Activated T-helper 1 cell treated with anti-CD3 and anti-CD28 coated beads, Interleukin-12 subunit alpha, Interleukin-12 subunit beta, Interleukin-2, Interleukin-4 antibody, amounts not matched to agents 30 ng/mL and 10 ng/mL and 1 ng/mL, durations not matched to agents 14 hours and 24 hours and 36 hours (primary cell): ENCODE data around the gene DMWD. TPM values are rescaled to one million over a fixed set of nuclear protein-coding genes. Genes with fewer than 3 reads are reported as not detected.

Source experiments
- DNase-seq: peaks from one replicate; pipeline ENCODE4 v3.0.0; 2021; ENCODE audit warnings: low spot score
- H3K27ac Mint-ChIP-seq: one replicate; pipeline ENCODE4 v1.8.0; 2021; ENCODE audit warnings: mild to moderate bottlenecking, mixed read lengths
- H3K27me3 Mint-ChIP-seq: one replicate; pipeline ENCODE4 v1.8.0; 2022; ENCODE audit warnings: mild to moderate bottlenecking, moderate library complexity, mixed read lengths; ENCODE audit not compliant: insufficient read depth
- H3K36me3 Mint-ChIP-seq: one replicate; pipeline ENCODE4 v1.8.0; 2021; ENCODE audit warnings: low read depth, mixed read lengths
- H3K4me1 Mint-ChIP-seq: one replicate; pipeline ENCODE4 v1.8.0; 2021; ENCODE audit warnings: low read depth, mixed read lengths
- H3K4me3 Mint-ChIP-seq: one replicate; pipeline ENCODE4 v1.8.0; 2021; ENCODE audit warnings: mild to moderate bottlenecking, moderate library complexity, mixed read lengths
- H3K9me3 Mint-ChIP-seq: one replicate; pipeline ENCODE4 v1.8.0; 2021; ENCODE audit warnings: mixed read lengths
- intact Hi-C: fragments of 100-400 bp; cut with micrococcal nuclease; formaldehyde crosslinking; loops from one replicate; pipeline ENCODE4 v1.15.1; 2024
- total RNA-seq: library from RNA; stranded (reverse); gene quantifications from 2 replicates; pipeline ENCODE4 v1.2.3, GENCODE V29; 2022

DMWD gene
- total RNA-seq, 1 donor from 2014 or later: 50.0 TPM

DNA sequence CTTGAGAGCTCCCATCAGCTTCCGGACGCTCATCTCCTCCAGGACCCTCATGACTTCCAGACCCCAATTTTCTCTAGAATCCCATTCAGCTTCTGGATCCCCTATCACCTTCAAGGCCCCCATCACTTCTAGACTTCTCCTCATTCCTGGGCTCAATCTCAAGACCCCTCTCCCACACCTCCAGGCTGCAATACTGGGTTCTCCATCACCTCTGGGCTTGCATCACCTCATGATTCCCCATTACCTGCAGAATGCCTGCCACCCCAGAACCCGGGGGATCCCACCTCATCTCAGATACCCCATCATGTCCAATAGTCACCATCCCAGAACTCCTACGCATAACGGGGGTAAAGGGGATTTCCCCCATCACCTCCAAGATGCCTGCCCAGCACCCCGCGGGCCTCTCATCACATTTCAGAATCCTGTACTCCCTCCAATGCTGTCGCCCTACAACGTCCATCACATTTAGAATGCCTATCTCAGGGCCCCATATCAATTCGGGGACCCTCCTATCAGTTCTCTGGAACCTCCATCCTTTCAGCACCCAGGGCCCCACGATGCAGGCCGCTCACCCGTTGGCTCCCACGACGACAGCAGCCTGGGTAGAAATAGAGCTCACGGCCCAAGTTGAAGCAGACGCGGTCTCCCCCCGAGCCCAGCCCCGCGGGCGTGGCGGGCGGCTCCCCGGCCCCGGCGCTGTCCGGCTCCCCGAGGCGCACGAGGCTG lies 738 bp downstream of the DMWD start:
- intact Hi-C loops: loop anchor here (1.0 to 10.0 kb wide), 5 partner anchors 61 to 791 kb away; partner anchors contain the start of genes CCDC61, FBXO46, QPCTL and RELB
- H3K9me3 Mint-ChIP-seq: no peaks in the 10 kb centered on the region
- peak overlapping the region; percentile 84 for H3K27ac Mint-ChIP-seq
- H3K27me3 Mint-ChIP-seq: peaks cover 52% of the 10 kb centered on the region
- peak overlapping the region; percentile 89 for H3K4me3 Mint-ChIP-seq
- peaks cover 30% of the 10 kb centered on the region for H3K4me1 Mint-ChIP-seq
- DNase-seq: no peak
- peaks cover 26% of the 10 kb centered on the region for H3K36me3 Mint-ChIP-seq

DNA sequence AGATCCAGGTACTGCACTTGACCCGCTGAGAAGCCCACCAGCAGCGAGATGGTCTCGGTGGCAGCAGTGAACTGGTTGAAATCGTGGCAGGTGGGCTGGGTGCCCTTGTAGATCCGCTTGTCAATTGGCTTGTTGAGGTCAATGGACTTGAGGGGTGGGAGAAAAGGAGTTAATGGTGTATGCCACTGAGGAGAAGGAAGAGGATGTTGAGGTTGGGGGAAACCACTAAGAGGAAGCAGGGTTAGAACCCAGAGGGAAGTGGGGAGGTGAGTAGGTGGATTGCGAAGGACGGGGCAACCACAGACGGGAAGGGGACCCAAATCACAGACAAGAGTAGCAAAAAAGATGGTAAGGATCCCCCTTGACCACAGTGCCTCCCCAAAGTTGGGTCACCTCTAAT lies 1.7 kb downstream of the DMWD start:
- Mint-ChIP-seq H3K36me3 (peaks cover 30% of the 10 kb centered on the region), H3K27me3 (peaks cover 45% of the 10 kb centered on the region), H3K4me1 (peaks cover 30% of the 10 kb centered on the region), H3K27ac (peak overlapping the region; percentile 61), H3K4me3 (peak overlapping the region; percentile 89), H3K9me3 (no peaks in the 10 kb centered on the region)
- intact Hi-C loops: loop anchor here (10.0 kb wide), 1 partner anchor 474 kb away; no protein-coding TSS in a partner anchor
- peak; percentile 52 for DNase-seq

DNA sequence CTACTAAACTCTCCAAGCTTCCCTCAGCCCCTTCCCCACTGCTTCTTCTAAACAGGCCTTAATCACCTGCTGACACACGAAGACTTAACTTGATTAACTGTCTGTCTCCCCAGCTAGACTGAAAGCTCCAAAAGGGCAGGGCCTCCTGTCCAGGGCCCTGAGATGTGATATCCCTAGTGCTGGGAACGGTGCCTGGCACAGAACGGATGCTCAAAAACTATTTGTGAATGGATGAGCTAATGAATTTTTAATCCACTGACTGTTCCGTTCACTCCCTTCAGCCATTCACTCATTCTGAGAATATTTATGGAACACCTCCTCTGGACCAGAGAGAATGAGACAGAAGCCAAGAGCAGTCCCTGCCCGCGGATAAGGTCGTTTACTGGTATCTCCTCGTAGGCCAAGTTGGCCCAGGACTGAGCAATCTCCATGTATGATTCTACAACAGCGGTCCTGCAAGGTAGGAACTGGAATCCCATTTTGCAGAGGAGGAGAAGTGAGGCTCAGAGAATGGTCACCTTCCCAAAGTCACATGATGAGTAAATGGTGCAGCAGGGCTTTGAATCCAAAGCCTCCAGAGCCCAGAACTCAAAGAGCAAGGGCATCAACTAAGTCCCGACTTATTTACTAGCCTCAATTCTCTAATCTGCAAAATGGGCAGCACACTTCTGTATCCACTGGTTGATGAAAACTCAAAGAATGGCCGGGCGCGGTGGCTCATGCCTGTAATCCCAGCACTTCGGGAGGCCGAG lies 3.4 kb downstream of the DMWD start:
- Mint-ChIP-seq H3K27me3 (peaks cover 35% of the 10 kb centered on the region), H3K9me3 (no peaks in the 10 kb centered on the region), H3K27ac (no peak overlapping the region), H3K4me3 (no peak overlapping the region), H3K36me3 (peaks cover 32% of the 10 kb centered on the region), H3K4me1 (peaks cover 30% of the 10 kb centered on the region)
- intact Hi-C loops: no loop called here
- no peak for DNase-seq

DNA sequence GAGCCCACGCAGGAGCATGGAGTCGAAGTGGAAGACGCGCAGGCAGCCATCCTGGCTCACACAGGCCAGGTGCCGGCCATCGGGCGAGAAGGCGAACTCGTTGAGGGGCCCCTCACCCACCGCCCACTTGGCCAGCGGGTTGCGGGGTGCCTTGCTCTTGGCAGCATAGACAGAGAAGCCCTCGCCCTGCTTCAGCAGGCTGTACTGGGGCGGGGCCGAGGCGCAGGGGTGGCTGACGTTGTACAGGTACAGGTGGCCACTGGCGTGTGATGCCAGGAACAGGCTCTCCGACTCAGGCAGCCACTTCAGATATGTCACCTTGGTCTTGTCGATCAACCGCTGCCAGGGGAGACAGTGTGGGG lies 6.1 kb downstream of the DMWD start:
- intact Hi-C loops: no loop called here
- H3K27me3 Mint-ChIP-seq: peaks cover 22% of the 10 kb centered on the region

DNA sequence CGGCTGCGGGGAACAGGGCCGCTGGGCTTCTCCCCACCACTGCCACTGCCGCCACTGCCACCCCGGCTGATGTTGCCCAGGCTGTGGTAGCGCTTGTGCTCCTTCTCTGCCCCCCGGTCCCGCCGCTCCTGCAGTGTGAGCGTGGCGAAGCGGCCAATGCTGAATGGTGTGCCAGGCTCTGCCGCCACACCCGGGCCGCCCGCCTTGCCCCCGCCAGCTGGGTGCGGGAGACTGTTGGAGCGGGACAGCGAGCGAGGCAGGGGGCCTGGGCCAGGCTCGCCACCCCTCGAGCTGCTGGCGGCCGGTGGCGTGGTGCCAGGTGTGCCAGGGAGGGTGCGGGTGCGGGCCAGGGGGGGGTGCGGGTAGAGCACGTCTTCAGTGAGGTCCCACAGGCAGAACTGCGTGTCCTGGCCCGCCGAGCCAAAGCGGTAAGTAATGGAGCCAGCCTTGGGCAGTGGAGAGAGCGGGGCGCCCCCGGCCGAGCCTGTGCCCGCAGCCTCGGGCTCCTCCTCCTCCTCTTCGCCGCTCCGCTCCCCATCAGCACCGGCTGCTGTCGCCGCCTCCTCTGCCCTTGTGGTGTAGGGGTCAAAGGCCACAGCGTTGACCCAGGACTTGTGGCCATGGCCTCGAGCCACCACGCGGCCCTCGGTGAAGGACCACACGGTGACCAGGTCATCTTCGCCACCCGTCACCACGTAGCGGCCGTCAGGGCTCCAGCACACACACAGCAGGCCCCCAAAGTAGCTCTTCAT lies 6.7 kb downstream of the DMWD start:
- Mint-ChIP-seq H3K36me3 (peaks cover 30% of the 10 kb centered on the region), H3K27me3 (peaks cover 25% of the 10 kb centered on the region), H3K4me1 (peaks cover 4% of the 10 kb centered on the region), H3K4me3 (no peak overlapping the region), H3K9me3 (no peaks in the 10 kb centered on the region), H3K27ac (no peak overlapping the region)
- intact Hi-C loops: no loop called here
- DNase-seq: no peak

More for the DNA sequence above, 6.1 kb downstream of the DMWD start:
- Mint-ChIP-seq H3K27ac (no peak overlapping the region), H3K4me1 (peaks cover 9% of the 10 kb centered on the region), H3K4me3 (no peak overlapping the region), H3K9me3 (no peaks in the 10 kb centered on the region), H3K36me3 (peaks cover 30% of the 10 kb centered on the region)
- no peak for DNase-seq

DNA sequence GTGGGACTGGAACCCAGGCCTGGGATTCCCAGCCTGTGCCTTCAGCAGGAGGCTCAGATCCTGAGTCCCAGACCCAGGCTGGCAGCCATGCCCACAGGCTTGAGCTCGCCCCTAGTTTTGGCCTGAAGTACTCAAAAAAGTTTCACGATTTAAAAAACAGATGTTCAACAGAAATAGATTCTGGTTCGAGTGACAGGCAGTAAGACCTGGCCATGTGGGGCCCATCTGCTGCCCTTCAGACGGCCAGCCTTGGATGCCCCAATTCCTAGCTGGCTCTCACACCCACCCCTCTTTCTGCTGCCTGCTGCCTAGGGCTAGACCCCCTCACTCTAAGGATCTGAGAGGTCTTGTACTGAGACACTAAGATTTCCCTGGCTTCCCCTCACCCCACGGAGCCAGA lies 7.5 kb downstream of the DMWD start:
- H3K36me3 Mint-ChIP-seq: peaks cover 30% of the 10 kb centered on the region

DNA sequence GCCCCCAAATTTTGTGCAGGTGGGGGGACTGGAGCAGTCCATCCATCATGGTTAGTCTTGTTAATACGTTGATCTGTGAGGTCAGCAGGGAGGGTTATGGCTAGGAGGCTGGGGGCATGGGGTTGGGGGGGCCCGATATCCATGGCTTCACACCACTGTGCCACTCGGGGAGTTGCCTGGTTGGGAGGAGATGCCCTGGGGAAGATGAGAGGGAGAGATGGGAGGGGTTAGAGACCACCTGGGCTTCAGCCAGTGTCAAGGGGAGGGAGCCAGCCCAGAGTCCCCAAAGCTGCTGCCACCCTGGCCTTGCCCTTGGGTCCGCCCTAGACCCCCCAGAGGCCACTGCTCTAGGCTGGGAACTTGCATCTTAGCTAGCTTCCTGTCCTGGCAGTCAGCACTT lies 8.5 kb downstream of the DMWD start:
- Mint-ChIP-seq H3K27ac (no peak overlapping the region), H3K36me3 (peaks cover 29% of the 10 kb centered on the region), H3K27me3 (peaks cover 33% of the 10 kb centered on the region), H3K4me1 (peaks cover 8% of the 10 kb centered on the region), H3K9me3 (no peaks in the 10 kb centered on the region), H3K4me3 (no peak overlapping the region)
- no peak for DNase-seq
- intact Hi-C loops: no loop called here

More for the DNA sequence above, 7.5 kb downstream of the DMWD start:
- Mint-ChIP-seq H3K4me3 (no peak overlapping the region), H3K27me3 (peaks cover 30% of the 10 kb centered on the region), H3K9me3 (no peaks in the 10 kb centered on the region), H3K27ac (no peak overlapping the region), H3K4me1 (no peaks in the 10 kb centered on the region)
- no peak for DNase-seq
- intact Hi-C loops: no loop called here

DNA sequence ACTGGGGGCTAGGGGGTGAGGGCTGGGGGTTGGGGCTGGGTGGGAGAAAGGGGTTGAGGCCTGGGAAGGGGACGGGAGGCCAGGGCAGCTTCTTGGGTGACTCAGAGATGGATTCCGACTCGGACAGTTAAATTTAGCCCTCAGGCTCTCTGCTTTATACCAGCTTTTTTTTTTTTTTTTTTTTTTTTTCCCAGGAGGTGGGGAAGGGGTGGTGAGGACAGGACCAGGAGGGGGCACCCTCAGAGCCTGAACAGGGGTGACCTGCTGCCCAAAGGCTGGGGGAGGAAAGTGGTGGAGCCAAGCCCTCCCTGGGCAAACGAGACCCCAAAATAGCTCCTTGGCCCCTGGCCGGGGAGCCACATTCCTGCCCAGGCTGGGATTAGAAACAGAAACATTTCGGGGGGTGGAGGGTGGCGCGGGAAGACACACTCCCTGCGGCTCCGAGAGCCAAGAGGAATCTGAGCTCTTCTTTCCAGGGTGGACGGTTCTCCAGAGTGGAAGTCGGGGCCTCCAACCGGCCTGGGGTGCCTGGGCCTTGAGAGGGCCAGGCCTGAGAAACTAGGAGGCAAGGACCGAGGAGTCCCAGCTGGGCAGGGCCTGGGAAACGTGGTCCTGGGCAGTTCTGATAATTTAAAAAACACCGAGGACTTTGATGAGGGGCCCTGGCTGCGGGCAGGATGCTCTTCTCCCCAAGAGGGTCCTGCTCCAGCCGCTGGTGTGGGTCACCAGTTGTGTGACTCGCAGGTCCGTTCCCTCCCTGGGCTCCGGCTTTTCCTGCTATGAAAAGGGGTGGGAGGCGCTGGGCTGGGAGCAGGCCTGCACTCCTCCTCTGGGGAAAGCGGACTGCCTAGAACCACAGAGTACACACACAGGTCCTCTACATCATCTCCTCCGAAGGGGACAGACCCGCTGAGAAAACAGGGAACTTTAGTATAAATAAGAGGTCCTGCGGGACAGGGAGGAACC lies 9.5 kb downstream of the DMWD start:
- Mint-ChIP-seq H3K4me3 (no peak overlapping the region), H3K27ac (no peak overlapping the region), H3K36me3 (peaks cover 21% of the 10 kb centered on the region), H3K4me1 (peaks cover 16% of the 10 kb centered on the region), H3K9me3 (no peaks in the 10 kb centered on the region), H3K27me3 (peaks cover 26% of the 10 kb centered on the region)
- intact Hi-C loops: no loop called here
- DNase-seq: no peak

DNA sequence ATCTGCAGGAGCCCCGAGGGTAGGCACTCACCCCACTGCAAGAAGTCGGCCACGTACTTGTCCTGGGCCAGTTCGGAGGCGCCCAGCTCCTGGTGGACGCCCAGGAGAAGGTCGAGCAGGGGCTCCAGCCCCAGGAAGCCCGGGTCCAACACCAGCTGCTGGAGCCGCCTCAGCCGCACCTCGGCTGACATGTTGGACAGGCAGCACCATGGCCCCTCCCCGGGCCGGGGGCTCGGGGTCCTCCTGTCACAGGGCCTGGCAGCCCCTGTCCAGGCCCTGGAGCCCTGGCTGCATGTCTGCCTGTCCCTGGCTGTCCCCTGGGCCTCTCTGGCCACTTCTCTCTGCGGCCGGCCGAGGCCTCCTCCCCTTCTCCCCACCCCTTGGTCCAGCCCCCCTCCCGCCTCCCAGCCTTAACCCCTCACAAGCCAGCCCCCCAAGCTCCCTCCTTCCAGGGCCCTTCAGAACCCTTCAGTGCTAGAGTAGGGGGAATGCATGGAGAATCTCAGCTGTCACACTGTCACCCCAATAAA lies 10.4 kb downstream of the DMWD start, which contains the start of gene DMPK:
Gene DMPK, minus strand, starts transcription at position 329 of the 530 bp plus-strand sequence. Its CDS starts 138 bp downstream, at position 191.
- Mint-ChIP-seq H3K36me3 (peaks cover 15% of the 10 kb centered on the region), H3K27ac (no peak within 1 kb of the TSS), H3K4me1 (peaks cover 16% of the 10 kb centered on the region), H3K4me3 (no peak within 1 kb of the TSS), H3K27me3 (peaks cover 18% of the 10 kb centered on the region), H3K9me3 (no peaks in the 10 kb centered on the region)
- intact Hi-C loops: no loop called here
- DNase-seq: no peak

DNA sequence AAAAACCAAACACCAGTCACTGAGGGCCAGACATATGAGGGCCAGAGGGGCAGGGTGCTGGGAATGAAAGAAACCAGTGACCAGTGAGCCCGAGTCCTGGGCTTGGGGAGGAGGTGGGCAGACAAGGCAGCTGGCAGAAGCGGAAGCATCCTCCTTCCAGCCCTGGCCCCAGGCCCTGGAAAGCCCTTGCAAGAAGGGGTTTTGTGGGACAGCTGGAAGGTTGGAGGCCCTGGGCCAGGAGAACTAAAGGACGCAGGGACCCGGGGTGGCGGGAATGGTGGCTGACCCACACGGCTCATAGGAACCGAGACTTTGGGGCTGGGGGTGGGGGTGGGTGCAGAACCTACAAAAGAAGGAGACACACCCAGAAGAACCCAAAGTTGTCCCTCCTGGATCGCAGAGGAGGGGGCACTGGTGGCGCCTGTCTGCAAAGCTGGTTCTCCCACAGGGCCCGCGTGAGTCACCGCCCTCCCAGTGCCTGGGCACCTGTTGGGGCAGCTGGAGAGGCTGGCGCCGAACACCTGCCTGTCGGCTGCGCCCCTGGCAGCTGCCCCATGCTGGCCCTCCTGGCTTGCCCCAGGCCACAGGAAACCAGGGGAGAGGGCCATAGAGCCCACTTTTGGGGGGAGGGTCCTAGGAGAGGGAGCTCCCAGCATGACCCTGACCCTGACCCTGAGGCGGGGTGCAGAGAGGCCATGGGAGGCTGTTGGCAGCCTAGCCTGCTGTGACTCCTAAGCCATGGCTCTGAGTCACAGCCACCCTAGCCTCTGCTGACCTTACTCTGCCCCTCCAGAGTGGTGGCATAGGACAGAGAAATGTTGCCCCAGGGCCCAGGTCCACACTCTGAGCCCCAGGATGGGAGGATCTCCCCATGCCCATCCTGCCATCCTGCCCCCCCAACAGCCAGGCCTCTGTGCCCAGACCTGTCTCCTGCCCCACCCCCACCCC lies 11.2 kb downstream of the DMWD start:
- H3K36me3 Mint-ChIP-seq: peaks cover 11% of the 10 kb centered on the region
- intact Hi-C loops: no loop called here
- no peak overlapping the region for H3K4me3 Mint-ChIP-seq
- no peak overlapping the region for H3K27ac Mint-ChIP-seq
- peaks cover 16% of the 10 kb centered on the region for H3K4me1 Mint-ChIP-seq
- DNase-seq: no peak
- H3K27me3 Mint-ChIP-seq: peaks cover 18% of the 10 kb centered on the region
- no peaks in the 10 kb centered on the region for H3K9me3 Mint-ChIP-seq
